Activated naive CD4-positive, alpha-beta T cell treated with anti-CD3 and anti-CD28 coated beads, Interleukin-2, amount 50 U/mL, for 72 hours (primary cell): ENCODE measurements around the gene PROSER2. TPM values are rescaled to one million over a fixed set of nuclear protein-coding genes. Genes with fewer than 3 reads are reported as not detected.

ENCODE experiments used
- ATAC-seq, 2 donors: fragments of 150-1000 bp; cut with Tn5 transposase; 2 replicates each; pipeline ENCODE4 v1.10.0; 2021; ENCODE audit warnings: mild to moderate bottlenecking in 2 of 2, moderate library complexity in 2 of 2
- DNase-seq, 2 donors: peaks; one replicate each; pipeline ENCODE4 v3.0.0; 2021 to 2022; ENCODE audit warnings: low spot score in 2 of 2
- H3K27ac Mint-ChIP-seq, 2 donors: one replicate each; pipeline ENCODE4 v1.8.0; 2022; ENCODE audit warnings: mild to moderate bottlenecking in 2 of 2, mixed read lengths in 2 of 2
- H3K36me3 Mint-ChIP-seq, 2 donors: one replicate each; pipeline ENCODE4 v1.8.0; 2022; ENCODE audit warnings: mixed read lengths in 2 of 2
- H3K9me3 Mint-ChIP-seq, 2 donors: one replicate each; pipeline ENCODE4 v1.8.0; 2022; ENCODE audit warnings: mixed read lengths in 2 of 2
- total RNA-seq, 2 donors: library from RNA; stranded (reverse); gene quantifications; one replicate each; pipeline ENCODE4 v1.2.3, GENCODE V29; 2022

The PROSER2 gene
- total RNA-seq, 2 donors from 2014 or later, result 0.55 to 1.2 TPM

DNA sequence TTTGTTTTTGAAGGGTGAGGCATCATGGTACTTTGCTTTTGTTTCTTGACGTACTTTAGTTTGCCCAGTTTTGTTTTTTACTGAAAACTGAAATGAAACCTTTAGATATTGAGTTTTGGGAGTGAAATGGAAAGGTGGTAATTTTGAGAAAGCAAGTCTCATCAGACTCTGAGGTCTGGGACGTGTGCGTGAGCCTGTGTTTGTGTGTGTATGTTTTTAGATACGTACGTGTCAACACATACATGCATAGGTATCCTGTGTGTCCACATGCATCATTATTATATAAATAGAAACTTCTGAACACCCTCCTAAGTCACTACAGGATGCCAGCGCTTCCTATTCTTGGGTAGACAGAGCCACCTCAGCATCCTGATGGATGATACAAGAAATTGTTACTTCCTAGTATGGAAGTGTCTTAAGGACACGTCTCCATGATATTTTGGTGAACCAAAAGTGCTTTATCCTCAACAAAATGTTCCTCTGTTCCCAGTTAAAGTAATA lies 47.8 kb downstream of the PROSER2 start:
- Mint-ChIP-seq H3K36me3 (no peaks in the 10 kb centered on the region), H3K9me3 (no peaks in the 10 kb centered on the region), H3K27ac (no peak overlapping the region)
- DNase-seq (no peak), ATAC-seq (no peak)

DNA sequence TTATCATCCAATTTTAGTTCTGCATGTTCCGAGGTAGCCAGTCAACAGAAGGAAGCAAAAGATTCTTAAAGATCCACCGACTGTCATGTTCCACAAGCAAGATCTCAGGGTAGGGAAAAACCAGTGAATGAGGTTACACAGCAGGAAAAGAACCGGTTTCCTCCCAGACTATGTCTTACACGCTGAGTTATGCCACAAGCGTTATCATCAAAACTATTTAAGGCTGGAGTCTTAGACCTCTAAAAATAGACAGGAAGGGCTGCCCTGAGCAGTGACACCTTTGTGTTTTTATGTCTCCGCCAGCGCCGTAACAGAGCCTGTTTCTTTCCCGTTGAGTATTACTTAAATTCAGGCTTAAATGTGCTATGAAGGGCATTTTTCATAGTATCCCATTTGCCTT lies 48.3 kb downstream of the PROSER2 start:
- ATAC-seq, result peak in 1 of 2 donors; percentile 22
- Mint-ChIP-seq H3K27ac (no peak overlapping the region), H3K9me3 (no peaks in the 10 kb centered on the region), H3K36me3 (no peaks in the 10 kb centered on the region)
- DNase-seq, result no peak

DNA sequence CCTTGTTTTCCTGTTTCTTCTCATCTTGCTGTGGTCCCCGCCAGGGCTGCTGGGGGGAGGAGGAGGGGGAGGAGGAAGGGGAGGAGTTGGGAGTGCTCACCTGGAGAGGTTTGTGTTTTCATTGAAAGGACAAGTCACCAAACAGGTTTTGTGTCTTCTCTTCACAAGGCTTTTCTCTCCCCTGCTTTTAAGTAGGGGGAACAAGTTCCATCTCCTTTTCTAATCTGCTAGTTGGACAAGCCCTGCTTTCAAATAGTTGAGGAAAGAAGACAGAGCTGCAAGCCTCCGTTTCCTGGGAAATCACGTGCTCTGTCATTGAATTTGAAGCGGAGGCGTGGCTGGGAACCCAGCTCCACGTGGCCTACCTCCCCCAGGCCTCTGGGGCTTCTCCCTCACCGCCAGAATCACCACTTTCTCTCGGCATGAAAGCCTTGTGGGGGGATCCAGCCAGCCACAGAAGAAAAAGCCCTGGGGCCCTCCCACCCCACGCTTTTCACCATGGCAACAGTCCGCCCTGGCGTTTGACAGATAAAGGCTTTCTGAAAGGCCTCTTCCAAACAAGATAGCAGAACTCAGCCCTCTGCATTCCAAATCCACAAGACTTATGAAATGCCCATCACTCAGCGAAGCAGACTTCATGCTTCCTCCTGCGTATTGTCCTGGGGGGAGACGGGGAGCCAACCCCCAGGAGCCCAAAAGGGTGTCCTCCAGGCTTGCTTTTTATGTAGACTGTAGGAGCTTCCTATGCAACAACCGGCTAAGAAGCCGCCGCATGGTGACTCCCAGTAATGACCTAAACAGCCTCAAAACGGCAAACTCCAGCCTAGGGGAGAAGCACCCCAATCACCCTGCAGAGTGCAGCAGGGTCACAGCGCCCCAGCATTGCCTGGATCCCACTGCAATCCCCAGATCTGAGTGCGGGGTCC lies 51.7 kb downstream of the PROSER2 start:
- no peaks in the 10 kb centered on the region for H3K36me3 Mint-ChIP-seq
- peak overlapping the region in 1 of 2 donors; percentile 23 for H3K27ac Mint-ChIP-seq
- no peaks in the 10 kb centered on the region for H3K9me3 Mint-ChIP-seq
- DNase-seq (no peak), ATAC-seq (peak; percentile 32 to 70)

DNA sequence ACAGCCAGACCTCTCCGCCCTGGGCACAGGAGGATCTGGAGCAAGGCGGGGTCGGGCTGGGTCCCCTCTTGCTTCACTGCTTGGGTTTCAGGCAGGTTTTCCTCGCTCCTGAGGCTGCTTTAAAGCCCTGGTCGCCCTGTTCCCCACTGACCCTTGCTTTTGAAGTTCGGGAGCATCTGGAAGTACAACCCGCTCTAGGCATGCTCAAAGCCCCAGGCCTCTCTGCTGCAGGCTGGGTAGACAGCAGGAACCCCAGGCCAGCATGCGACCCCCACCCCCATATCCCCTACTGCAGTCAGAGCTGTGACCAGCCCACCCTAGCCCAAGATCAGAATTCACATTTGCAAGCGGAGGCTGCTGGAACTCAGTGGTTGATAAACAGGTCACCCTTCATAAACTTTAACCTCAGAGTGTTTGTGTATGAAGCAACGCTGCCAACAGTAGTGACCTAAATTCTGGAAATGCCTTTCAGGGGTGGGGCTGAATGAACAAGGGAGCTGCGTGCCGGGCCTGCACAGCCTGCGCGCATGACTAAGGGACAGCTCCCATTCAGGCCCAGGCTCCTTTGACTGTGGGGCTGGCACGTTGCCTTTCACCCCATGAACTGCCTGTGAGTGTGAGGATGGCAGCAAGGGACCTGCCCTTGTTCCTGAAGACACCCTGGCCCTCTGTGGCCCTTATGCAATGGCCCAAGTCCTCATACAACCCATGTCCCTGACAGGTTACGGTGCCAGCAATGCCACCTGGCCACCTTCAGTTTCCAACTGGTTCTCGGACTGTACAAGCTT lies 52.5 kb downstream of the PROSER2 start:
- Mint-ChIP-seq H3K27ac (no peak overlapping the region), H3K9me3 (no peaks in the 10 kb centered on the region), H3K36me3 (no peaks in the 10 kb centered on the region)
- ATAC-seq (peak in 1 of 2 donors; percentile 13), DNase-seq (no peak)

DNA sequence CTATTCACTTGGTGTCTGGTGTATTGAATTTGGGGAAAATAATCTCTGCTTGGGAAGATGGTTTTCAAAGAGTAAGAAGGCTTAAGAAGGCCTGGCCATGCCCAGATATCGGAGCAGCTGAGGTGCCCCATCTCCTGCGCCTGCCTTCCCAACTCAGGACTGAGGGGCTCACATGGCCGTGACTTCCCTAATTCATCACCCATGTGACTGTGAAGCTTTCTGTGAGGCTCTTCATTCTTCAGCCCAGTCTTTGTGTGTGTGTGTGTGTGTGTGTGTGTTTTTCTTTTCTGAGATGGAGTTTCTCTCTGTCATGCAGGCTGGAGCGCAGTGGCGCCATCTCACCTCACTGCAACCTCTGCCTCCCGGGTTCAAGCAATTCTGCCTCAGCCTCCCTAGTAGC lies 53.2 kb downstream of the PROSER2 start:
- DNase-seq, result no peak
- no peak overlapping the region for H3K27ac Mint-ChIP-seq
- H3K9me3 Mint-ChIP-seq, result no peaks in the 10 kb centered on the region
- no peaks in the 10 kb centered on the region for H3K36me3 Mint-ChIP-seq
- no peak for ATAC-seq

DNA sequence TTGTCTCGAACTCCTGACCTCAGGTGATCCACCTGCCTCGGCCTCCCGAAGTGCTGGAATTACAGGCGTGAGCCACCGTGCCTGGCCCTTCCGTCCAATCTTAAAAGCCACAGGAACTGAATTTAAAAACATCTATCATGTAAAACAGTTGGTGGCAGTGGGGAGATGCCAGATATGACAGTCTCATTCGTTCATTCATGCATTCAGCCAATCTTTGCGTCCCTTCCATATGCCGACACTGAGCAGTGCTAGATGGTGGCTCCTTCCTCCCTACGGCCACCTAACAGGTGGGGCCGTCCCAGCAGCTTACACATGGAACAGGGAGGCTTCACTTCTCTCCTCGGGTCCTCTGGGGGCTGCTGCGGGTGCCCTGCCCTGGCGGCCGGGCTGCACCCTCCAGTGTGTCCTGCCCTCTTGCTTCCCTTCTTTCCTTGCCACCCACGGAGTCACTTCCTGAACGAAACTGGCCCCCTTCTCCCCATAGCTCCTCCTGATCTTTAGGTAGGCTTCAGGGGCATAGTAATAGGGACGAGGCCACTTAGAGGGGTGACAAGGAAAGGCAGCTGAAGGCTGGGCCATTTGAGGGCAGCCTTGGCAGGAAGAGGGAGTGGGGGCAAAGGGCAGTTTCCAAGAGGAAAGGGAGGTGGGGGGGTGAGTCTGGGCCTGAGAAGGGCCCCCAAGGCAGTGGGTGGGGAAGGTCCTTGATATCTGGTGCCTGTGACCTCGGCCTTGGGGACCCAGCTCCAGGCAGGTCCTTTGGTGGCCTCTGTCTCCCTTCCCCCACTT lies 53.8 kb downstream of the PROSER2 start:
- no peak for ATAC-seq
- Mint-ChIP-seq H3K9me3 (no peaks in the 10 kb centered on the region), H3K27ac (no peak overlapping the region), H3K36me3 (no peaks in the 10 kb centered on the region)
- no peak for DNase-seq

DNA sequence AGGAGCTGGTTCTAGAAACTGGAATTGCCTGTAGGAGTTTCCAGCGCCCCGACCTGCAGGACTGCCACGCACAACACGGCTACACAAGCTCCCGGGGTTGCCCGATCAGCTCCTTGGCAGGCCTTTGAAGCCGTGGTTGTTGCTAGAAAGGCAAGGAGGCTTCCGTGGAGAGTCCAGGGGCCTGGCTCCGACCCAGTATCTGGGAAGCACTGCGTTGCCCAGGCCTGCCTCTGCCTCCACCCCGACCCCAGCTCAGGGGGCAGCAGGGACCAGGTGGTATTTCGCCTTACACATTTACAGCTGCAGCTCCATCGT lies 54.4 kb downstream of the PROSER2 start:
- Mint-ChIP-seq H3K27ac (no peak overlapping the region), H3K36me3 (no peaks in the 10 kb centered on the region), H3K9me3 (no peaks in the 10 kb centered on the region)
- DNase-seq (no peak), ATAC-seq (no peak)

DNA sequence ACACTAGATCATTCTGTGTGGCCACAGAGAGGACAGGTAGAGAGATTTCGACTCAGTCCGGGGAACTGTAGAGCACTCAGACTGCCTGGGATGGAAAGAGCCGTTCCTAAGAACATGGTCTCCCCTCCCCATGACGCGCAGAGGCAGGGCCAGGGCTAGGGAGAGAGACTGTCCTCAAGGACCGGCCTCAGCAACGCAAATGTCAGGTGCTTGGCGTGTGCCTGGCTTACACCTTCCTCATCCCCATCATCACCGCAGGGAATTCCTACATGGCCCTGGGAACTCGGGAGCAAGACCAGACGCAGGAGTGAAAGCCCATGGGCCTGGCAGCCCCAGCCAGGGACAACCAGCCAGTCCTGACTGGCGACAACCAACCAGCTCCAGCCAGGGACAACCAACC lies 55.6 kb downstream of the PROSER2 start:
- ATAC-seq (no peak), DNase-seq (no peak)
- H3K9me3 Mint-ChIP-seq, result no peaks in the 10 kb centered on the region
- H3K36me3 Mint-ChIP-seq, result no peaks in the 10 kb centered on the region
- H3K27ac Mint-ChIP-seq, result peak overlapping the region in 1 of 2 donors; percentile 17

DNA sequence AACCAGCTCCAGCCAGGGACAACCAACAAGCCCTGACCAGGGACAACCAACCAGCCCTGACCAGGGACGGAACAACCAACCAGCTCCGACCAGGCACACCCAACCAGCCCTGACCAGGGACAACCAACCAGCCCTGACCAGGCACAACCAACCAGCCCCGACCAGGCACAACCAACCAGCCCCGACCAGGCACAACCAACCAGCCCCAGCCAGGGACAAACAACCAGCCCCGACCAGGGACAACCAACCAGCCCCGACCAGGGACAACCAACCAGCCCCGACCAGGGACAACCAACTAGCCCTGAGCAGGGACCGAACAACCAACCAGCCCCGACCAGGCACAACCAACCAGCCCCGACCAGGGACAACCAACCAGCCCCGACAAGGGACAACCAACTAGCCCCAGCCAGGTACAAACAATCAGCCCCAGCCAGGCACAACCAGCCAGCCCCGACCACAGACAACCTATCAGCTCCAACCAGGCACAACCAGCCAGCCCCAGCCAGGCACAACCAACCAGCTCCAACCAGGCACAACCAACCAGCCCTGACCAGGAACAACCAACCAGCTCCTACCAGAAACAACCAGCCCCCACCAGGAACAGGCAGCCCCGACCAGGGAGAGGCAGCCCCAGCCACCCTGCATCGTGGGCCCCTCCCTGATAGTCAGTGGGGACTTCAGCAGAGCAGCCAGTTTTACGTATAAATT lies 56.4 kb downstream of the PROSER2 start:
- H3K27ac Mint-ChIP-seq, result peak overlapping the region; percentile 11 to 29
- DNase-seq (no peak), ATAC-seq (no peak)
- H3K36me3 Mint-ChIP-seq, result no peaks in the 10 kb centered on the region
- H3K9me3 Mint-ChIP-seq, result no peaks in the 10 kb centered on the region

DNA sequence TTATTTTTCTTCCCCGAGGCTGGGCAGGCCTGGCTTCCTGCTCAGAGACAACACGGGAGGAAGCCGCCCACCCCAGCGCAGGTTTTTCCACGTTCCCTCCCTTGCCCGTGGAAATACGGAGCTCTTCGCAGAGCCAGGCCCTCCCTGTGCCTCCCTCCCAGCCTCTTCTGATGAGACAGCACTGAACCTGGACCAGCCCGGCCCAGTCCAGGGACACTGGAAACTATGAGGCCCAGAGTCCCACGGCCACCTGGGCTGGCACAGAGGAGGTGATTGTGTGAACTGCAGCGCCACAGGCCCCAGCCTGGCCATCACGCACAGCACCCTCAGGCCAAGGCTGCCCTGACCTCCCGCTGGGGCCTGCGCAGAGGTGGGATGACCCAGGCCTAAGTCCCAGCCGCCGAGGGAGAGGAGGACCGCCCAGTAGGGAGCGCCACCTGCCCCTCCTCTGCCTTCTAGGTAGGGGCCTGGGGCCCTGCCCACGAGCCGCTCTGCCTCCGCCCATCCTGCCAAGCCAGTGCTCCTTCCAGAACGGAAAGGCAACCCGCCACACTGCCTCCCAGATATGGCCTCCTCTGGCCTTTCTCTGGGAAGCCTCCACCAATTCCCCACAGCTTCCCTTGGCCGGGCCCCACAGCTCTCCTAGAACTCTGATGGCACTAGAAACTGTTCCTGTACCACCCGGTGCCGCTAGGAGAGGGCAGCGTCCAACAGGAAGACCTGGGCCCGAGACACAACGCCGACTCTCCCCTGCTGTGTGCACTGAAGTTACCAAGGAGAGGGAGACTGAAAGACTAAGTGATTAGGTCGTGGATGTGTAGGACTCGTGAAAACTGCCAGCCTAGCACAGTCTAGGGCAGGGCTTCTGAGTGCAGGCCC lies 57.2 kb downstream of the PROSER2 start:
- Mint-ChIP-seq H3K36me3 (no peaks in the 10 kb centered on the region), H3K9me3 (no peaks in the 10 kb centered on the region), H3K27ac (peak overlapping the region in 1 of 2 donors; percentile 29)
- ATAC-seq (no peak), DNase-seq (no peak)

DNA sequence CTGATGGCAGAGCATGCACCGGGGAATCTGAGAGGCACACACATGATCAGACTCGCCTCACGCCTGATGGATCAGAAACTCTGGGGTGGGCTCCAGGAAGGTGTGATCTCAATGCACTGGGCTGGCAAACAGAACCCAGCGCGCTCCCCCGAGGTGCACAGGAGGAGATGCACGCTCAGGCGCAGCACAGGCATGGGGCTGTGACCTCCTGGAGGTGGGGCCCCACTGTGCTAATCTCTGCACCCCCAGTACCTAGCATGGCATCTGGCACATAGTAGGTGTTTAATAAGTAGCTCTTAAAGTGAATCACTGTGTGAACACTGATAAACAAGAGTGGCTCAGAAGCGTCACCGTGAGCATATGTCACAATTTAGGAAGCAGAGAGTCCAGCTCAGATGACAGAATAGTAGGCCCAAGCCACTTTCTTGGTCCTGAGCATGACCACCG lies 57.9 kb downstream of the PROSER2 start:
- ATAC-seq (no peak), DNase-seq (no peak)
- H3K9me3 Mint-ChIP-seq, result no peaks in the 10 kb centered on the region
- no peak overlapping the region for H3K27ac Mint-ChIP-seq
- H3K36me3 Mint-ChIP-seq, result no peaks in the 10 kb centered on the region

DNA sequence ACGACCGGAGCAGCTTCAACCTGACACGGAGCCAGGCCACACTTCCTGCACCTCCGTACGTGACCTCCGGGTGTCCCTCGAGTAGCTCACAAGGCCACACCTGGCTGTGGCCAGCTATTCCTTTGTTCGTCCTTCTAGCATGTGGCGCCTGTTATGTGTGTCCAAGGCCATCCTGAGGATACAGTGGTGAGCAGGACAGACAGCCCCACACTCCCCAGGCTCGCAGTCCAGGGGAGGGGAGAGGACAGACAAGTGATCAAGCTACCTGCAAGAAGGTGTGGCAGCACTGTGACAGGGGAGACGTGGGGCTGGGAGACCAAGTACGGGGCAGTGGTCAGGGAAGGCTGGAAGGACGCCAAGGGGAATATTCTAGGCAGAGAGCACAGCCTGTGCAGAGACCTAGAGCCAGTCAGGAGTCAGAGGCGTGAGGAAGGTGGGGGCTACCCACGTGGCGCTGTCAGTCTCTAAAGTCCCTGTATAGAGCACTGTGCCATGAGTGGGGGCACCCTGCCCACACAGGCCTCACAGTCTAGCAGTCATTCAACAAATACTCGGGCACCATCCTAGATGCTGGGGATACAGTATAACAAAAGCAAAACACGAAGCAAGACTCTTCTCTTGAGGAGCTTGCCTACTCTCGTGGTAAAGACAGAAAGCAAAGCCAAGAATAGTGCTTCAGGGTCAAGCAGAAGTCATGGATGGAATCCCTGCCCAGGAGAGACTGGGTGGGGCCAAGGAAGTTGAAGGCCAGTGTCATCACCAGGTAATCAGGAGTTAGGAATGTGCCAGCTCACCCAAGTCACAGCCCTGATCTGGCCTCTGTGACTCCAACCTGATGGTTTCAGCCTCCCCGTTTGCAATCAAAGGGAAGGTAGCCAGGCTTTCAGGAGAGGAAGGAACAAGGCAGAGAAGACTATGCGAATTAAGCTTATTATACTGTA lies 58.6 kb downstream of the PROSER2 start:
- H3K27ac Mint-ChIP-seq, result no peak overlapping the region

DNA sequence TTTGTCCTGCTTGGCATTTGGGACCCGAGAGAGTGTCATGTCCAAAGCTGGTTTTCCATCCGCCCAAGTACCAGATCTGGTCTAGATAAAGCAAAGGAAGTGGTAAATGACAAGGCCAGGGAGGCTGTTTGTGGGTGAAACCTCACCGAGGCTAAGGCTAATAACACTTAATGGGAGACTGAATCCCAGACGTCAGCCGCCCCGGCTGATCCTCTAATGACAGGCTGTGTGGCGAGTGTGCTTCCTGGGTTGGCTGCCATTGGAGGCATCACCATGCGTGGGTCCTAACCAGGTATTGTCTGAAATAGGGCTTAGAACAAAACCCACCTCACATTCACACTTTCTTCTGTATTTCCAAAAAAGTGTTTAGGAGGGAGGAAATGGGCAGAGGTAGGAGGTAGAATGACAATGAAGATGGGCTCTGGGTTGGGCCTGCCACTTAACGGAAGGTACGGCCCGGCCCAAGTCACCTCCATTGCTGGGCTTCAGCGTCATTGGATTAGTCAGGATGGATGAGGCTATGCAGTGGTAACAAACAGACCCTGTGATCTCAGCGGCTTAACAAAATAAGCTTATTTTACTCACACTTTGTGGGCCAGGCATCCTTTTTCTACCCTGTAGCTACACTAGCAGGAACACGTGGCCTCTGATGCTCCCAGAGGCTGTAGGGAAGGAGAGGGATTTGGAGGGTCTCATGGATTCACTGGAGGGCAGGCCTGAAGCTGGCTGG lies 59.7 kb downstream of the PROSER2 start:
- H3K36me3 Mint-ChIP-seq, result no peaks in the 10 kb centered on the region
- no peaks in the 10 kb centered on the region for H3K9me3 Mint-ChIP-seq
- ATAC-seq, result peak in 1 of 2 donors; percentile 31
- no peak for DNase-seq
- H3K27ac Mint-ChIP-seq, result no peak overlapping the region

More for the DNA sequence above, 58.6 kb downstream of the PROSER2 start:
- ATAC-seq (no peak), DNase-seq (no peak)
- no peaks in the 10 kb centered on the region for H3K36me3 Mint-ChIP-seq
- no peaks in the 10 kb centered on the region for H3K9me3 Mint-ChIP-seq
